WTC11 (cell line): Measurements from ENCODE around the gene OBP2B. TPM values are rescaled to one million over a fixed set of nuclear protein-coding genes. Genes with fewer than 3 reads are reported as not detected.
"Not testable (repeated sequence)": the region's sequence is repeated elsewhere in the genome, so short reads cannot be mapped to it uniquely, and the experiment has no call there.

Source experiments
- ATAC-seq: fragments of 200-7000 bp; cut with Tn5 transposase; 2 replicates; pipeline ENCODE4 v1.10.0; 2021; ENCODE audit warnings: mild to moderate bottlenecking, moderate library complexity
- CTCF ChIA-PET: fragments of 300-600 bp; sonication (Branson Sonifier 250); formaldehyde crosslinking; loops from one replicate; lab custom pipeline; 2021; ENCODE audit warnings: antibody characterized with exemption; lab: Charles Lee
- POLR2A ChIA-PET: fragments of 350-600 bp; sonication (Branson Sonifier 250); formaldehyde crosslinking; loops from one replicate; lab custom pipeline; 2021; ENCODE audit warnings: antibody characterized with exemption; lab: Charles Lee
- DNase-seq: peaks from one replicate; pipeline ENCODE4 v3.0.0; 2021; ENCODE audit warnings: low spot score
- H3K27ac Mint-ChIP-seq: 2 replicates; pipeline ENCODE4 v1.8.0; 2021; ENCODE audit warnings: mixed read lengths
- H3K27me3 Mint-ChIP-seq: 2 replicates; pipeline ENCODE4 v1.8.0; 2021; ENCODE audit warnings: low read depth, mild to moderate bottlenecking, moderate library complexity, mixed read lengths
- H3K36me3 Mint-ChIP-seq: 2 replicates; pipeline ENCODE4 v1.8.0; 2021; ENCODE audit warnings: mixed read lengths
- H3K4me1 Mint-ChIP-seq: 2 replicates; pipeline ENCODE4 v1.8.0; 2022; ENCODE audit warnings: mixed read lengths
- H3K4me3 Mint-ChIP-seq: 2 replicates; pipeline ENCODE4 v1.8.0; 2021; ENCODE audit warnings: mild to moderate bottlenecking, moderate library complexity, mixed read lengths
- H3K9me3 Mint-ChIP-seq: 2 replicates; pipeline ENCODE4 v1.8.0; 2021; ENCODE audit warnings: mixed read lengths
- ATF1 ChIP-seq: sonication (generic); formaldehyde crosslinking; IDR thresholded peaks from 2 replicates; pipeline ENCODE4 v1.8.1; 2023; ENCODE audit warnings: mild to moderate bottlenecking, moderate library complexity, missing genetic modification reagents
- E2F4 ChIP-seq: sonication (generic); formaldehyde crosslinking; IDR thresholded peaks from 2 replicates; pipeline ENCODE4 v1.8.1; 2022; ENCODE audit warnings: low read depth, mild to moderate bottlenecking, moderate library complexity, missing genetic modification reagents, borderline replicate concordance
- EMX1 ChIP-seq: fragments of 250-450 bp; sonication (Bioruptor Pico); IDR thresholded peaks from 2 replicates; pipeline ENCODE4 v1.8.0; 2021; ENCODE audit warnings: mild to moderate bottlenecking
- ESRRA ChIP-seq: sonication (generic); formaldehyde crosslinking; IDR thresholded peaks from 2 replicates; pipeline ENCODE4 v1.8.1; 2022; ENCODE audit warnings: mild to moderate bottlenecking, missing genetic modification reagents, borderline replicate concordance
- FOXJ3 ChIP-seq: sonication (generic); formaldehyde crosslinking; IDR thresholded peaks from 2 replicates; pipeline ENCODE4 v1.9.0; 2021; ENCODE audit warnings: missing genetic modification reagents, mild to moderate bottlenecking, borderline replicate concordance
- HMGA2 ChIP-seq: fragments of 250-450 bp; sonication (Bioruptor Pico); IDR thresholded peaks from 2 replicates; pipeline ENCODE4 v1.4.0; 2021; ENCODE audit warnings: mild to moderate bottlenecking, moderate library complexity
- HMGXB4 ChIP-seq: sonication (generic); formaldehyde crosslinking; IDR thresholded peaks from 2 replicates; pipeline ENCODE4 v1.8.1; 2023; ENCODE audit warnings: mild to moderate bottlenecking, moderate library complexity, missing genetic modification reagents
- IRF1 ChIP-seq: sonication (generic); formaldehyde crosslinking; IDR thresholded peaks from 2 replicates; pipeline ENCODE4 v1.8.0; 2023; ENCODE audit warnings: missing genetic modification reagents
- MLX ChIP-seq: sonication (generic); formaldehyde crosslinking; IDR thresholded peaks from 2 replicates; pipeline ENCODE4 v1.8.1; 2023; ENCODE audit warnings: mild to moderate bottlenecking, missing genetic modification reagents, moderate library complexity
- MXD4 ChIP-seq: fragments of 250-450 bp; sonication (Bioruptor Pico); IDR thresholded peaks from 2 replicates; pipeline ENCODE4 v1.8.0; 2021; ENCODE audit warnings: mild to moderate bottlenecking, moderate library complexity, borderline replicate concordance
- MYBL2 ChIP-seq: sonication (generic); formaldehyde crosslinking; IDR thresholded peaks from 2 replicates; pipeline ENCODE4 v1.8.1; 2023; ENCODE audit warnings: mild to moderate bottlenecking, moderate library complexity, missing genetic modification reagents
- NFATC4 ChIP-seq: fragments of 250-450 bp; sonication (Bioruptor Pico); IDR thresholded peaks from 2 replicates; pipeline ENCODE4 v1.9.0; 2021; ENCODE audit warnings: mild to moderate bottlenecking
- NFYB ChIP-seq: sonication (generic); formaldehyde crosslinking; conservative IDR thresholded peaks from 2 replicates; pipeline ENCODE4 v1.8.0; 2022; ENCODE audit warnings: low read depth, missing genetic modification reagents
- NR2C2 ChIP-seq: sonication (generic); formaldehyde crosslinking; IDR thresholded peaks from 2 replicates; pipeline ENCODE4 v1.8.0; 2022; ENCODE audit warnings: mild to moderate bottlenecking, missing genetic modification reagents
- TP53 ChIP-seq: sonication (generic); formaldehyde crosslinking; IDR thresholded peaks from 2 replicates; pipeline ENCODE4 v1.8.1; 2023; ENCODE audit warnings: mild to moderate bottlenecking, missing genetic modification reagents
- USF1 ChIP-seq: sonication (generic); formaldehyde crosslinking; IDR thresholded peaks from 2 replicates; pipeline ENCODE4 v1.8.0; 2022; ENCODE audit warnings: mild to moderate bottlenecking, missing genetic modification reagents
- ZNF263 ChIP-seq: sonication (generic); formaldehyde crosslinking; IDR thresholded peaks from 2 replicates; pipeline ENCODE4 v1.8.1; 2022; ENCODE audit warnings: low read depth, mild to moderate bottlenecking, moderate library complexity, missing genetic modification reagents
- ZNF416 ChIP-seq: fragments of 250-450 bp; sonication (Bioruptor Pico); IDR thresholded peaks from 2 replicates; pipeline ENCODE4 v1.9.0; 2021; ENCODE audit warnings: mild to moderate bottlenecking, inconsistent platforms
- ZNF425 ChIP-seq: fragments of 250-450 bp; sonication (Bioruptor Pico); conservative IDR thresholded peaks from 2 replicates; pipeline ENCODE4 v1.9.0; 2021; ENCODE audit warnings: mild to moderate bottlenecking
- total RNA-seq: library from RNA; stranded (reverse); gene quantifications from 3 replicates; pipeline ENCODE4 v1.2.3, GENCODE V29; 2021

The OBP2B gene
- total RNA-seq, 1 experiment from 2014 or later, result not detected

- DNase-seq (no peak), ATAC-seq (no peak)
- POLR2A ChIA-PET, result no interaction called here
- TF ChIP-seq E2F4 (CRISPR knock-in tag) (no peak), HMGXB4 (CRISPR knock-in tag) (no peak), ZNF263 (CRISPR knock-in tag) (no peak), NR2C2 (CRISPR knock-in tag) (no peak), ZNF416 (CRISPR knock-in tag) (no peak), ATF1 (CRISPR knock-in tag) (no peak)
- TF ChIP-seq, all 79 proteins: peak for 0
- Mint-ChIP-seq H3K27ac (no peak overlapping the region), H3K4me3 (no peak overlapping the region), H3K4me1 (no peaks in the 10 kb centered on the region), H3K9me3 (peaks cover 12% of the 10 kb centered on the region), H3K36me3 (no peaks in the 10 kb centered on the region), H3K27me3 (peaks cover 83% of the 10 kb centered on the region)
- CTCF ChIA-PET, result no interaction called here
Measured at GRCh38 chr9:133210202-133210532, 1.1 kb upstream of the OBP2B start.

GRCh38 chr9:133209327-133210201 is 514 bp upstream of the OBP2B start:
- H3K27ac Mint-ChIP-seq, H3K4me3 Mint-ChIP-seq, ATAC-seq, H3K4me1 Mint-ChIP-seq, H3K9me3 Mint-ChIP-seq, POLR2A ChIA-PET, H3K36me3 Mint-ChIP-seq, CTCF ChIA-PET, DNase-seq: not testable (repeated sequence)
- H3K27me3 Mint-ChIP-seq, result peaks cover 83% of the 10 kb centered on the region

- not testable (repeated sequence) for H3K4me3 Mint-ChIP-seq, H3K4me1 Mint-ChIP-seq, DNase-seq, H3K36me3 Mint-ChIP-seq, ATAC-seq, H3K27ac Mint-ChIP-seq, H3K9me3 Mint-ChIP-seq
- H3K27me3 Mint-ChIP-seq, result peaks cover 84% of the 10 kb centered on the region
- CTCF ChIA-PET, result interaction anchor here (1.9 to 2.7 kb wide), 2 partner anchors 20 to 22 kb away, joined by 9 to 14 read pairs; no protein-coding TSS in a partner anchor
- POLR2A ChIA-PET, result interaction anchor here (0.6 kb wide), 1 partner anchor 114 kb away, joined by 9 read pairs; no protein-coding TSS in a partner anchor
Measured at GRCh38 chr9:133208171-133208879, 725 bp downstream of the OBP2B start.

- Mint-ChIP-seq H3K4me1 (no peaks in the 10 kb centered on the region), H3K36me3 (no peaks in the 10 kb centered on the region), H3K9me3 (no peaks in the 10 kb centered on the region), H3K27ac (no peak overlapping the region), H3K4me3 (no peak overlapping the region), H3K27me3 (peaks cover 86% of the 10 kb centered on the region)
- ChIA-PET CTCF (interaction anchor here (1.2 to 2.7 kb wide), 4 partner anchors 19 to 279 kb away, joined by 3 to 14 read pairs (median 7); no protein-coding TSS in a partner anchor), POLR2A (interaction anchor here (0.6 kb wide), 1 partner anchor 115 kb away, joined by 9 read pairs; no protein-coding TSS in a partner anchor)
- DNase-seq, result no peak
- TF ChIP-seq HMGA2 (CRISPR knock-in tag) (no peak), NFATC4 (CRISPR knock-in tag) (no peak), TP53 (CRISPR knock-in tag) (no peak), MYBL2 (no peak), MLX (no peak), FOXJ3 (CRISPR knock-in tag) (no peak), EMX1 (CRISPR knock-in tag) (no peak), ESRRA (CRISPR knock-in tag) (no peak), MXD4 (CRISPR knock-in tag) (no peak), ZNF425 (no peak), NFYB (CRISPR knock-in tag) (no peak), IRF1 (no peak), USF1 (CRISPR knock-in tag) (no peak)
- ATAC-seq, result no peak
Measured at GRCh38 chr9:133207540-133208170, 1.4 kb downstream of the OBP2B start.
